Measurements from ENCODE around the gene MAFB.

The MAFB gene

GRCh38 chr20:40670253-40670652 is 18.8 kb downstream of the MAFB start:
- no peak overlapping the region for H3K4me3 ChIP-seq (ENCODE audit: low read depth, low read length)
- TF ChIP-seq, protein P1, sequence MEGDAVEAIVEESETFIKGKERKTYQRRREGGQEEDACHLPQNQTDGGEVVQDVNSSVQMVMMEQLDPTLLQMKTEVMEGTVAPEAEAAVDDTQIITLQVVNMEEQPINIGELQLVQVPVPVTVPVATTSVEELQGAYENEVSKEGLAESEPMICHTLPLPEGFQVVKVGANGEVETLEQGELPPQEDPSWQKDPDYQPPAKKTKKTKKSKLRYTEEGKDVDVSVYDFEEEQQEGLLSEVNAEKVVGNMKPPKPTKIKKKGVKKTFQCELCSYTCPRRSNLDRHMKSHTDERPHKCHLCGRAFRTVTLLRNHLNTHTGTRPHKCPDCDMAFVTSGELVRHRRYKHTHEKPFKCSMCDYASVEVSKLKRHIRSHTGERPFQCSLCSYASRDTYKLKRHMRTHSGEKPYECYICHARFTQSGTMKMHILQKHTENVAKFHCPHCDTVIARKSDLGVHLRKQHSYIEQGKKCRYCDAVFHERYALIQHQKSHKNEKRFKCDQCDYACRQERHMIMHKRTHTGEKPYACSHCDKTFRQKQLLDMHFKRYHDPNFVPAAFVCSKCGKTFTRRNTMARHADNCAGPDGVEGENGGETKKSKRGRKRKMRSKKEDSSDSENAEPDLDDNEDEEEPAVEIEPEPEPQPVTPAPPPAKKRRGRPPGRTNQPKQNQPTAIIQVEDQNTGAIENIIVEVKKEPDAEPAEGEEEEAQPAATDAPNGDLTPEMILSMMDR (IDR thresholded peaks at IDR 0.05; ENCODE audit: control insufficient read depth, extremely low read depth, insufficient read depth), result no peak
- DNase-seq (ENCODE audit: low read depth), result no peak

DNA sequence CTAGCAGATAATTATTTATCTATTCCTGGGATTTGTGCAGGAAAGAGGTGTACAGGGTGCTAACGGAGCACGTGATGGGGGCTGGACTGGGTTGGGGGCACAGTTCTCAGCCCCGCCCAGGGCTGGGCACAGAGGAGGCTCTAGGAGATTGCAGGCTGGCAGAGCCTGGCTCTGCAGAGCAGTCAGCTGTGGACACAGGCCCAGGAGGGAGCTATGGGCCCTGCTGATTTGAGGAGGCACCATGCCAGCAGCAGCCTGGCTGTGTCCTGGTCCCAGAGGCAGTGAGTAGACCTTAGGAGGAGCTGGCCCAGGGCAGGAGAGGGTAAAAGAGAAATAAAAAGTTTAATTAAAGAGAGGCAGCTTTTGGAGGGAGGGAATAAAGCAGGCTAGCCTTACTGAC is 19.3 kb downstream of the MAFB start:
- TF ChIP-seq, protein P1 (IDR thresholded peaks at IDR 0.05; ENCODE audit: control insufficient read depth, extremely low read depth, insufficient read depth), result no peak
- H3K4me3 ChIP-seq (ENCODE audit: low read depth, low read length), result no peak overlapping the region
- no peak for DNase-seq (ENCODE audit: low read depth)

GRCh38 chr20:40668449-40669228 is 20.4 kb downstream of the MAFB start:
- DNase-seq (ENCODE audit: low read depth), result no peak
- H3K4me3 ChIP-seq (ENCODE audit: low read depth, low read length), result no peak overlapping the region
- TF ChIP-seq, protein P1 (IDR thresholded peaks at IDR 0.05; ENCODE audit: control insufficient read depth, extremely low read depth, insufficient read depth), result no peak

- no peak overlapping the region for H3K4me3 ChIP-seq (ENCODE audit: low read depth, low read length)
- TF ChIP-seq, protein P1 (IDR thresholded peaks at IDR 0.05; ENCODE audit: control insufficient read depth, extremely low read depth, insufficient read depth), result no peak
- no peak for DNase-seq (ENCODE audit: low read depth)
Measured at GRCh38 chr20:40667503-40667902, 21.5 kb downstream of the MAFB start.

DNA sequence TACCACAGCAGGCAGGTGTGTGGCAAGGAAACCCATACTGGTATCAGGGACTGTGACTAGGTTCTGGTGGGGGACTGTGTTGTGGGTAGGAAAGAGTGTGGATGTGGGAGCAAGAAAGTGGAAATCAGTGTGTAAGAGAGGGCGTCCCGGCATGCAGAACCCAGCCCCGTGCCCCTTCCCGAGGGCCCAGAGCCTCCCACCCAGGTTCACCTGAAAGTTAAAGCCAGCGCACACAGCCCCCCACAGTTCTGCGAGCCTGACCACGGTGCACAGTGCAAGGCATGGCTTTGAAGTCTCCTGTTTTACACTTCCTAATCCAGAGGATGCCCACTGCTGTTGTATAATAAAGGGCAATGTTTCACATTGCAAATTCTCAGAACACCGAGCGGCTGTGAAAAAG is 22.7 kb downstream of the MAFB start:
- H3K4me3 ChIP-seq (ENCODE audit: low read depth, low read length), result no peak overlapping the region
- TF ChIP-seq, protein P1 (IDR thresholded peaks at IDR 0.05; ENCODE audit: control insufficient read depth, extremely low read depth, insufficient read depth), result no peak
- DNase-seq (ENCODE audit: low read depth), result no peak

- no peak overlapping the region for H3K4me3 ChIP-seq (ENCODE audit: low read depth, low read length)
- DNase-seq (ENCODE audit: low read depth), result no peak
- TF ChIP-seq, protein P1 (IDR thresholded peaks at IDR 0.05; ENCODE audit: control insufficient read depth, extremely low read depth, insufficient read depth), result no peak
Measured at GRCh38 chr20:40664891-40665290, 24.1 kb downstream of the MAFB start.

Data from LNCaP clone FGC (cell line).